DMS53 (cell line): ENCODE results near the gene CCDC192.

Source experiments
- DNase-seq: peaks from one replicate; lab custom pipeline; 2025; lab: John Stamatoyannopoulos, UW

Gene CCDC192

DNA sequence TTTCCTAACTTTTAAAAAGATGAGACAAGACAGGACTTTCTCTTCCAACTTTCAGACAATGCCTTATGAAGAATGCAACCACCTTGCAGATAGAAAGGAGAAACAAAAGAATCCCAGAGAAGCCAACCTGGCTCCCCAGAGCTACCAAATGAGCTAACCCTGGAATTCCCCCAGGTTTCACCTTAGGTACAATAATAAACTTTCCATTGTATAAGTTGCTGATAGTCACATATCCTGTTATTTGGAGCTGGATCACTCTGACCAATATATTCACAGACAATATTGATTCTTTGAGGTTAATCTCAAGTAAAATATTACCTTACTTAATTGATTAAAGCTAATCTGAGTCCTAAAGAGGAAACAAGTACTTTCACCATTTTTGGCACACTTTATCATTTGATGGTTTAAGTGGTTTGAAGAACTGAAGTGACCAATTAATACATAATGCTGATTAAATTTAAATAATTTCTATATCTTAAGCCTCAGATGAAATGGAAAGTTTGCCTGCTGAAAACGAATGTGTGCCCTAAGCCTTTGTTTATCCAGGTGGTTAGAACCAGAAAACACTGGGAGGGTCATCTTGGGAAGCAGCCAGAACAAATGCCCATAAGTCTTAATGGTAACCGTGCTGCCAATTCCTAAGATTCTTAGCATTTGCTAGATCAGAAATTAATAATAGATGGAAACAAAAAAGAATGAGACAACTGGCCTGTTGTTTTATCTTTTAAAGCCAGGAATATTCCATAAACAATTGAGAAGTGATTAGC, 220.8 kb downstream of the CCDC192 start:
- DNase-seq = peak; percentile 58

DNA sequence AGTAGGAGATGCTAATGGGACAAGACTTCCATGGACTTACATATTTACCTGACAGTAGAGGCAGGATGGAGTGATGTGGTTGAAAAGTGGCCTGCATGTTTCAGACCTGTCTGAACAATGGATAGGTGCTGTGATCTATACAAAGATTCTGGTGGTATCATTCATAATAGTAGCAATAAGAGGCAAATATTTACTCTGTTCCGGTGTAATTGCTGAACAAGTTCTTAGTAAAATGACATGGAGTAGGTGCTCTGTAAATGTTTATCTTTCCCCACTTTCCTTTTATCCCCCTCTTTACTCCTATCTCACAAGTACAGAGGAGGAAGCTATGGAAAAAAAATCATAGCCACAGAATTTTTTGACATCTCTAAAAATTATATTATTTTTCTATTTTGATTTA, 221.4 kb downstream of the CCDC192 start:
- peak; percentile 94 for DNase-seq

DNA sequence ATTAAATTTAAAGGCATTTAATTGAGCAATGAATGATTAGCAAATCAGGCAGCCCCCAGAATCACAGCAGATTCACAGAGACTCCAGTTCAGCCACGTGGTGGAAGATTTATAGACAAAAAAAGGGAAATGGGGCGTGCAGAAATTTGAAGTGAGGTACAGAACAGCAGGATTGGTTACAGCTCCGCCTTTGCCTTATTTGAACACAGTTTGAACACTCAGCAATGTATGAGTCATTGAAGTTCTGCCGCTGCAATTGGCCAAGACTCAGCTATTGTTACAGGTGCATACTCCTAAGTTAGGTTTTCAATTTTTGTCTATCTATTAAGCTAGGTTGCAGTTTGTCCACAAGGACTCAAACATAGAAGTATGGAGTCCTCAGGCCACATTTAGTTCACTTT, 222.7 kb downstream of the CCDC192 start:
- peak; percentile 73 for DNase-seq

DNA sequence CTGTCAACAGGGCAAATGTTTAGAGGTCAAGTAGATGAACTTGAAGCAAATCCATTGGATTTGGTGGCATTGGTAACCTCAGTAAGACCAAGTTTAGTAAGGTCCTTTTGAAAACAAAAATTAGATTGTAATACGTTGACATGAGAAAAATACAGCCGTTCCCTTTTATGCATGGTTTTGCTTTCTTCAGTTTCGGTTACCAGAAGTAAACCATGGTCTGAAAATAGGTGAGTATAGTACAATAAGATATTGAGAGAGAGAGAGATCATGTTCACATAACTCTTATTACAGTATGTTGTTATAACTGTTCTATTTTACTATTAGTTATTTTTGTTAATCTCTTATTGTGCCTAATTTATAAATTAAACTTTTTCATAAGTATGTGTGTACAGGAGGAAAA, 223.8 kb downstream of the CCDC192 start:
- no peak for DNase-seq

DNA sequence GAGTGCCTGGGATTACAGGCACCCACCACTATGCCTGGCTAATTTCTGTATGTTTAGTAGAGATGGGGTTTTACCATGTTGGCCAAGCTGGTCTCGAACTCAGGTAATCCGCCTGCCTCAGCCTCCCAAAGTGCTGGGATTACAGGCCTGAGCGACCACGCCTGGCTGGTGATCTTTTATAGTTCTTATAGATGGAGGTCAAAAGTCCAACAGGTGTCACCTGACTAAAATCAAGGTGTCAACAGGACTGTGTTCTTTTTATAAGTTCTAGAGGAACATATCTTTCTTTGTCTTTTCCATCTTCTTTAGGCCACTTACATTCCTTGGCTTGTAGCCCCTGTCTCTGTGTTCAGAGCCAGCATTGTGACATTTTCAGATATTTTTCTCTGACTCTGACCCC, 224.9 kb downstream of the CCDC192 start:
- no peak for DNase-seq

DNA sequence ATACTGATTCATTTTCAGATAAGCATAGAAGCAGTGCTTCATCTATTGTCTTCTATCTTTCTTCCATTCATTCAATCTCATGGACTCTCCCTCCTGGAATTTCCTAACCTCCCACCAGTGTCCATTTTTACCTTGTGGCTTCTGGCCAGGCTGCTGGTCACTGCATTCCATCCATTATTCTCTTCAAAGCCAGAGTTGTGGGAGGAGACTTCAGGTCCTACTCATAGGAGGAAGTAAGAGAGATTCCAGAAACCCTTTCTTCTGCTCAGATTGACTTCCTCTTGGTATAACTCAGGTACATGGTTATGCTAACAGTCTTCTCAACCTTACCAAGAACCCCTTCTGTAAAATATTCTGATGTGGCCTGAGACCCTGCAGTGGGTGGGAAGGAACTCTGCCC, 227.1 kb downstream of the CCDC192 start:
- DNase-seq = peak; percentile 54

DNA sequence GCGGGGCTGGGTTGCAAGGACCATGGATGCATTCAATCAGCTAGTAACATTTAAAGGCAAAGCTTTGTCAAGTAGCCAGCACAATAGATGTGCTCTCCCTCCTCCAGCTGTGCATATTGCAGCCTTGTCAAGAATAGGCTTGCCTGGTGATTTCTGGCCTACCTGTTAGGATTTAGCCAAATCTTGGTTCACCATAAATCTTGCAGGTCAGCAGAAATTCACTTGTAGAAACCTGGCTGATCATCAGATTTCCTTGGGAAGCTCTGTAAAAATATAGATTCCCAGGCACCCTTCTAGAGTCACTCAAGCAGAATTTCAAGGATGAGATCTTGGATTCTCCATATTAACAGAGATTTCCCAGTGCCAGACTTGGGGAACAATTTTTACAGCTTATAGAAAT, 228.2 kb downstream of the CCDC192 start:
- DNase-seq = no peak

DNA sequence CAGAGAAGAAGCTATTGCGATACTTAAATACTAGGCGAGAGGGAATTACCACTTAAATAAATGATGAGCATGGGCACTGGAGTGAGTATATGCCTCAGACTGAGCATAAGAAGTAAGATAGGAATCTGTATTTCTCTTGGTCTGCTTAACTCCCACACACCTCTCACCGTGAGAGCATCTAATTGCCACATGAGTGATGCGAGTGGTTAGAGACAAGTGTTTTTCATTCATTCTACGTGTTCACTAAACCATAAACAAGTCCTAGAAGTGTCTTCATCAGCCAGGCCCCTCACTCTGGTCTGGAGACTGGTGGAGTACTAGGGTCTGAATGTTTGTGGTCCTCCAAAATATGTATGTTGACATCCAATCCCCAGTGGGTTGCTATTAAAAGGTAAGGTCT, 230.2 kb downstream of the CCDC192 start:
- peak; percentile 10 for DNase-seq

DNA sequence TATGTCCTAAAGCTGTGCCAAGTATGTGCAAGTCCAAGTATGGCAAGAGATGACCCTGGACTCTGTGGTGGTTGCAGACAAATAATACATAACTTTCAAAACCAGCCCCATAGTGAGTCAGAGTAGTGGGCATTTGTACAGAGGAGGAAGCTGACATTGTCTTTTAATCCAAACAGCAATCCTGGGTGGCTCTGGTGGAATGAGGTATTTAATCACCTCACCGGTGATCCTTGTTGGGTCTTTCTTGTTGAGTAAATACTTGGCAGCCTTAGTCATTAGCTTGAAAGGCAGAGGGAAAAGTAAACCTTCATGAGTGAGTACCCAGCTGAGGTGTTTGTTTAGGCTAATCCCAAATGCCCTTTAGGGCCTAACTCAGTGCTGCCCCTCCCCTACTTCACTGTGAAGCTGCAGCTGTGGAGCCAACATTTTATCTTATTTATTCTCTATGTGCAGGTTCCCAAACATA, 231.6 kb downstream of the CCDC192 start:
- peak; percentile 98 for DNase-seq

DNA sequence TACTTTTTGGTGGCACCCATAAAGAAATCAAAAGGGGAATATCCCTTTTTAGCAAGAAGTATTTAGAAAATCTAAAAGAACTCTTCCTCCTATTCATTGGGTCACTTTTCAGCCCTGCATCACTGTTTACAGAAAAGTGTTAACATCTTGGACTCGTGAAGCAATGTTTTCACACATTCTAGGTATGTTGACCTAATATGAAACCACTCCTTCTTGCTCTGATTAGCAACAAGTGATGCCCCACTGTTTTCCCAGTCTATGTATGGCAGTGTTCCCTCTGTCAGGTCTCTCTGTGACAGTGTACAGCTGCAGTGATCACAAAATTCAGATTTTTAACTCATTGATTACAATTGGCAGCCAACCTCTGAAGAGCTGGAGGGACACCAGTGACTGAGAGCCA, 232.2 kb downstream of the CCDC192 start:
- DNase-seq = peak; percentile 85

DNA sequence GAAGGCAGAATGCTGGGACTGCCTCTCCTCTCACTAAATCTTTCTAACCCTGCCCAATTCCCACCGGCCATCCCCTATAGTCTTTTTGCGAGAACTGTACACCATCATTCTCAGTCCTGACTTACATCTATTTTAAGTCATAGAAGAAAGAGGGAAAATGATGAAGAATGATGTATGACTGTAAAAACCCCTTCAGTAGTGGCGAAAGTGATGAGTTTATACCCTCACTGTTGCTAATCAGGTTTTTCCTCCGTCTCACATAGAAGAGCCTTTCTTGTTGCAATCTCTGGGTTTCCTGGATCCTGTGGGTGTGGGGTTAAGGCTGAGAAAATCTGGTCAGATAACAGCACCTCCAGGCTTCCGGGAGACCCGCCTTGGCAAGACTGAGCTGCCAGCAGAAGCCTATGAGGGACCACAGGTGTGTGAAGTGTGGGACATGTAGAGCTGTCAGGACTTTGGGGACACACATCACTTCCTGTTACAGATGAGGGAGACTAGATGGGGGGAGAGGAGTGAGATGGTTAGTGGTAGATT, 233.3 kb downstream of the CCDC192 start:
- peak; percentile 8 for DNase-seq

DNA sequence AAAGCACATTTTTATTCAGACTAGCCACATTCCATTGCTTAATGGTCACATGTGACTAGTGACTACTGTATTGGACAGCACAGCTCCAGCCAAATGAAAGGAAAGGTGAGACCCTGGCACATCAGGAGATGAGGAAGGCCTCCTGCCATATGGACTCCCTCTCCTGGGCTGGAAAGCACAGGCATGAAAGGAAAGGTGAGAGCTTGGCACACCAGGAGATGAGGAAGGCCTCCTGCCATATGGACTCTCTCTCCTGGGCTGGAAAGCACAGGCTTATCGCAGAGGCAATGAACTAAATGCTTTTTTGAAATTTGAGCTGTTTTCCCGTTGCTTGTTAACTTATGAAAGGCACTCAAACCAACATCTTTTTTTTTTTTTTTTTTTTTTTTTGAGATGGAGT, 235.6 kb downstream of the CCDC192 start:
- DNase-seq = peak; percentile 57

DNA sequence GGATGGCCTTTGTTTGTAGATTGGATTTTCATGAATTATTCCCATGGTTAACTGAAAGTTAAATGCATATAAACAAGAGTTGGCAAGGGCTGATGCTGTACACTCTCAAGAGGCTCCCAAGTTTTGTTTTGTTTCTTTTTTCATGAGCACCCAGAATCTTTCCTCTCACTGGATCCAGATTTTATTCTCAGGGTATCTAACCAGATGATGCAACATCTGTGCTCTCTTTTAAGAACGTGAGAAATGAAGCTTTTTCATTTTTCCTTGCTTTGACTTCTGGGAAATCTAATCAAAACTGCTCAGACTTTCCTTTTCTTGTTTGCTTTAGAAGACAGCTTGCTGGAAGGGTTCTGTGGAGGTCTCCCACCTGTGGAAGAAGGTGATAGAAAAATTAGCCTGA, 237.7 kb downstream of the CCDC192 start:
- no peak for DNase-seq

DNA sequence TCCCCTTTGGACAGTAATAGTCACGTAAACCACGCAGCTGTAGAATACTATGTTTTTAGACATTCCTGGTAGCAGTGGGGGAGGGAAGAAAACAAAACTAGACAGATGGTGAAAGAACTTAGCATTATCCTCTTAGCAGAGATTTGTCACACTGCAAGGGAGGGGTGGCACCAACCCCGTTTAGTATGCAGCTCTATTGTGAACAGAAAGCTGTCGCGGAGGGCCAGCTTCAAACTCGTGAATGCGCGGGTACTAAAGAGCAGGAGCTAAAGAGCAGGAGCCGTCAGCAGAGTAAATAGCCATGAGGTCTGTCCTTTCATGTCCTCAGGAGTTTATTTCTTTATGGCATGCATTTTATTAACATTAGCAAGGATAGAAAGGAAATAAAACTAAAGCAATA, 238.5 kb downstream of the CCDC192 start:
- DNase-seq = peak; percentile 37

DNA sequence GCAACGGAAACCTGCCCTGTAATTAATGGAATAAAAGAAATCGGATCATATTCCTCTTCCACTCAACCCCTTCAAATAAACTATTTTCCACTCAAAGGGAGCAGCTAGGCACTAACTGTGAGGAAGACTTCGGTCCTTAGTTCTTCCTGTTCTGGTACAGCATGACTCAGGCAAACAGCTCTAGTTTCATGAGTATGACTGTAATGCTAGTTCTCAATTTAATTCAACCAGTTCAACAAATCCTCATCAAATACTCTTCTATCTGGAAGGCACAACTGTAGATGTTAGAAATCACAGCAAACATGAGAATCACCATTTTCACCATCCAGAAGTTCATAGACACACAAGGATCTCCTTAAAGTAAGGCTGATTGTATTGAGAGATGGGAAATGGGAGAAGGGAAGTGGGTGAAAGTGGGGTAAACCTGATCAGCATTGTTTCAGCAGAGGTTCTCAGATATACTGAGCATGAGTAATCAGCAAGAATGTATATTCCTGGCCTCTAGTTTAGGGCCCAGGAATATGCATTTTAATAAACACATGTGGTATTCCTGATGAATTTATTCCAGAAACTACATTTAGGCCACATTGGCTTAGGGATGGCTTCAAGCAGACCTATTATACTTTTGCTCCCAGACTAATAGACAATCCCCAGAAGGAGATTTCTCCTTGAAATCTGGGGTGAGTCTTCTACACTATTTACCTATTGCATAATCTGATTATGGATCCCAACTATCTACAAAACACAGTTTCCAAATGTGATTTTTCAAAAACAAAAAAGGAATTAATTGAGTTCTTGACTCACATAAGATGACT, 239.3 kb downstream of the CCDC192 start:
- DNase-seq = peak; percentile 21

DNA sequence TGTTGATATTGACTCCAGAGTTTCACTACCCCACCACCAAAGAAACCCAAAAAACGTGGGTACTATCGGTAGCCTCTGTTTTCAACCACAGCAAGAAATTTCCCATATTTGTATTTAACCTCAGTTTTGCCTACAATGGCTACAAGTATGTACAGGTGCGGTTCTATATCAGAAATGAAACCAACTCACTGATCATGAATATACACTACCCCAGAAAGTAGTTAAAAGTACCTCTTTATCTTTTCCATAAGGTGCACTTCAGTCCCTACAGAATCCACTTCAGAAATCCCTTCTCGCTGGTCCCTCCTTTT, 239.8 kb downstream of the CCDC192 start:
- no peak for DNase-seq

DNA sequence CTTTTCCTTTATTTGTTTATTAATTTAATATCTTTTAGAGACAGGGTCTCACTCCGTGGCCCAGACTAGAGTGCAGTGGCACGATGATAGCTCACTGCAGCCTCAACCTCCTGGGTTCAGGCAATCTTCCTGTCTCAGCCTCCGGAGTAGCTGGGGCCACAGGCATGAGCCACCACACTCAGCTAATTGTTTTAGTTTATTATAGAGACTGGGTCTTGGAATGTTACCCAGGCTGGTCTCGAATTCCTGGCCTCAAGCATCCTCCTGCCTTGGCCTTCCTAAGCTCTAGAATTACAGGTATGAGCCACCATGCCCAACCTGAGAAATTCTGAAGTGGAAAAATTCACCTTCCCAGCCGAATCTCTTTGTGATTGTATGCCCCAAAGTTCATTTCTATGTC, 240.9 kb downstream of the CCDC192 start:
- DNase-seq = no peak

DNA sequence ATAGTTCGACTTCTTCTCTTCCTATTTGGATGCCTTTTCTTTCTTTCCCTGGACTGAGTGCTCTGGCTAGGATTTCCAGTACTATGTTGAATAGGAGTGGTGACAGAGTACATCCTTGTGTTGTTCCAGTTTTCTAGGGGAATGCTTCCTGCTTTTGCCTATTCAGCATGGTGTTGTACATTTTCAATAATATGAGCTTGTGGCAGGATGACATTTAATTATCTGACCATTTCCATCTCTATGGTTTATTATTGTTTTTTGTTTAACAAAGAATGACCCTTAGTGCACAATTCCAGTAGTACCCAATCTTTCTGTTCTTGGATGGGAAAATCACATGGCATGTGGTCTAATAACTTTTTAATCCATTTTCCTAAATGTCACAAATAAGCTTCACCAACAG, 244.8 kb downstream of the CCDC192 start:
- no peak for DNase-seq

DNA sequence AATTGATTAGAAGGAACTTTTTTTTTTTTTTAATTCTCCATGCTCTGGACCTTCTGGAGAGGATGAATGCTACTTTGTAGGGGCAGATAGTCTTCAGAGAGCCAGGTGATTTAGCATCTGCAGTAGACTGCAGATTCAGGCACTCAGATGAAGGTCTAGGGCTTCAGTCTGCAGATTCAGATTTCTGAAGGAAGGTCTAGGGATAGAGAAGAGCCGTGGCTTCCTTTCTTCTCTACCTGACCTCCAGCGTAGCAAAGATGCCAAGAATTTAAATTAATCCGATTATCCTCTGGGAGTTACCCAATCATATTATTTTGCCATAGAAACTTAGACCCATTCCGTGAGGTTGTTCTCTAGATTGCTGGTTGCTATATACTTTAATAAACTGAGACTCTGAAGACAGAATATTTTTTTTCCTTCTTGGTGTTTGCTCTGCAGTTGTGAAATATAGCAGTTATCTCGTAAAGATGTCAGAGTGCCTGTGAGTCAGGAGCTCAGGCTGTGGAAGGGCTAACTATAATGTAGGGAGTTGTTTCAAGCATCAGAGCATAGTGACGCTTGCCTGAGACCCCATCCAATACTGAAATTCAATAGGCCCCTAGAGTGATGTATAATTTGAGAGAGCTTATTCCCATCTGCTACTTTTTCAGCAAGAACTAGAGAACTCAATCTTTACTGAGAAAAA, 247.7 kb downstream of the CCDC192 start:
- no peak for DNase-seq

DNA sequence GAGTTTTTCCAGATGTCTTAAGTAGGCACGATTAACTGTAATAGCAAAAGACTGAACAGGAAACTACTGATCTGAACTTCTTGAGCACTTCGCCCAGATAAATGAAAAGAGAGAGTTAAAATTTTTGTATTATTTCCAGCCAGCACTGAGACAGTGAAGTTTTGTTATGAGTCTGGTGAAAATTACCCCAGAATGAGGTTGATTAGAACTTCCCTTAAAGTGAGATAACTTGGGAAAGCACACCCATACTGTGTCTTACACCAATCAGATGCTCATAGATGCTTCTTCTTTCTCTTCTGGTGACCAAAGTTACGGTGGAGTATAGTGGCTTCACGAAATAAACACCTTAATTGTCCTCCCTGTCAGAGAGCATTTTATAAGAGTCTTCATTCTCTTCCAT, 248.6 kb downstream of the CCDC192 start:
- DNase-seq = no peak

DNA sequence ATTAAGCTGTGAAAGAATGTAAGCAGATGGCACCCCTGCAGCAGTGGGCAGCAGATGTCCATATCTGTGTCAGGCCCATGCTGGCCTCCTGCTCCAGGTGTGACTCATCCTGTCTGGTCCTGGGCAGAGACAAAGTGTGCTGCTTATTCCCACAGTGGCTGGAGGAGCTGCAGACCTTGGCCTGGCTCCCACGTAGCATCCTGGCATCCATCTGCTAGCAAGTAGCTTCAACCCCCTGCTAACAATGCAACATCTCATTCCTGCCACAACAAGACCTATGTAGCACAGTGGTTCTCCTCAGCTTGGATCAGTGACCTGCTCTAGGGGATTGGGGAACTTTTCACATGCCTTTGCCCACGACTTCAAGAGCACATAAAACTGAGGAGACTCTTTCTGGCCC, 254.0 kb downstream of the CCDC192 start:
- peak; percentile 90 for DNase-seq

DNA sequence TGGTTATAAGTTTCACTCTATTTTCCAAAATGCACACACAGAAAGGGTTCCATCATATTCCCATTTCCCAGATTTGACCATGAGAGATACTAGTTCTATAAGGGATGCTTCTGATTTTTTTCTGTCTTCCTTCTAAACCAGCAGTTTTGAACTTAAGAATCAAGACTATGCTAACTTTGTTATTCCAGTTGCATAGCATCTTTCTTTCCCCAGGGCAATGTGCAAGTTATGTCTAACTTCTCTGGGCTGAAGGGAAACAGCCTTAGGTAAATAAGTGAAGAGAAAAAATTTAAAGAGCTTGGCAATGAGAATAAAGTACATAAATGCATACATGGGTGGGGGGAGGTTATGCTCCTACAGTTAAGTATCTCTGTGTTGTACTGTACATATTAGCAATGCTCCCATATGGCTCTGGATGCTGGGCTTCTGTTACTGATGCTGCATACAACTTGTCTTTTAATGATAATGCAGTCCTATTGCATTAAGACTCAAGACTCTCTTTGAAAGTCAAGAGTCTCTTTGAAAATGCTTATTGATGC, 254.6 kb downstream of the CCDC192 start:
- DNase-seq = peak; percentile 42
